Activated naive CD8-positive, alpha-beta T cell treated with anti-CD3 and anti-CD28 coated beads, Interleukin-2, amount 50 U/mL, for 16 hours (primary cell): ENCODE data around the gene SLIT1.
"Not testable (repeated sequence)": the region's sequence is repeated elsewhere in the genome, so short reads cannot be mapped to it uniquely, and the experiment has no call there.

Source experiments
- DNase-seq: peaks from one replicate; pipeline ENCODE4 v3.0.0-alpha.2; 2020; ENCODE audit warnings: low read depth, low spot score

SLIT1 gene

GRCh38 chr10:97046456-97047082, 139.2 kb downstream of the SLIT1 start:
- DNase-seq: no peak

- no peak for DNase-seq
Measured at GRCh38 chr10:97043563-97043855, 142.2 kb downstream of the SLIT1 start.

GRCh38 chr10:97042716-97043562, 142.8 kb downstream of the SLIT1 start:
- DNase-seq: no peak

- DNase-seq: no peak
Measured at GRCh38 chr10:97042081-97042480, 143.7 kb downstream of the SLIT1 start.

- no peak for DNase-seq
Measured at GRCh38 chr10:97040706-97041105, 145.1 kb downstream of the SLIT1 start.

GRCh38 chr10:97040248-97040584, 145.5 kb downstream of the SLIT1 start:
- no peak for DNase-seq

GRCh38 chr10:97039538-97040247, 146.1 kb downstream of the SLIT1 start:
- no peak for DNase-seq

- DNase-seq: no peak
Measured at GRCh38 chr10:97038688-97039087, 147.1 kb downstream of the SLIT1 start.

- DNase-seq: peak; percentile 49
Measured at GRCh38 chr10:97037365-97038361, 148.1 kb downstream of the SLIT1 start.

- no peak for DNase-seq
Measured at GRCh38 chr10:97034958-97035769, 150.6 kb downstream of the SLIT1 start.

GRCh38 chr10:97034301-97034700, 151.5 kb downstream of the SLIT1 start:
- no peak for DNase-seq

GRCh38 chr10:97033841-97034240, 151.9 kb downstream of the SLIT1 start:
- DNase-seq: not testable (repeated sequence)

- DNase-seq: no peak
Measured at GRCh38 chr10:97032624-97033023, 153.1 kb downstream of the SLIT1 start.

- DNase-seq: no peak
Measured at GRCh38 chr10:97031459-97031858, 154.3 kb downstream of the SLIT1 start.

- DNase-seq: no peak
Measured at GRCh38 chr10:97030894-97031293, 154.9 kb downstream of the SLIT1 start.

- no peak for DNase-seq
Measured at GRCh38 chr10:97029271-97029670, 156.5 kb downstream of the SLIT1 start.

GRCh38 chr10:97028832-97029178, 157.0 kb downstream of the SLIT1 start:
- no peak for DNase-seq

- no peak for DNase-seq
Measured at GRCh38 chr10:97028126-97028831, 157.5 kb downstream of the SLIT1 start.

- DNase-seq: peak; percentile 29
Measured at GRCh38 chr10:97025613-97026242, 160.0 kb downstream of the SLIT1 start.
